HG03139 (cell line): ENCODE measurements around the gene CAPN13.

Source experiments
- ATAC-seq: cut with Tn5 transposase; IDR thresholded peaks from one replicate; pipeline ENCODE4 v1.9.1; 2021; ENCODE audit not compliant: unreplicated experiment

Gene CAPN13

GRCh38 chr2:30684516-30684915, 122.7 kb downstream of the CAPN13 start:
- no peak for ATAC-seq

GRCh38 chr2:30684026-30684425, 123.2 kb downstream of the CAPN13 start:
- no peak for ATAC-seq

- no peak for ATAC-seq
Observed at GRCh38 chr2:30683236-30683956, 123.8 kb downstream of the CAPN13 start.

- no peak for ATAC-seq
Observed at GRCh38 chr2:30681022-30681421, 126.2 kb downstream of the CAPN13 start.

GRCh38 chr2:30680121-30680520, 127.1 kb downstream of the CAPN13 start:
- ATAC-seq, result no peak

GRCh38 chr2:30679426-30680088, 127.7 kb downstream of the CAPN13 start:
- no peak for ATAC-seq

GRCh38 chr2:30678410-30679137, 128.7 kb downstream of the CAPN13 start:
- ATAC-seq, result no peak

GRCh38 chr2:30677861-30678385, 129.3 kb downstream of the CAPN13 start:
- no peak for ATAC-seq

GRCh38 chr2:30677231-30677630, 130.0 kb downstream of the CAPN13 start:
- ATAC-seq, result no peak

GRCh38 chr2:30675758-30676157, 131.5 kb downstream of the CAPN13 start:
- no peak for ATAC-seq

- ATAC-seq, result no peak
Observed at GRCh38 chr2:30673127-30673526, 134.1 kb downstream of the CAPN13 start.
